ENCODE data around the gene FGF21.
"Not testable (repeated sequence)": the region's sequence is repeated elsewhere in the genome, so short reads cannot be mapped to it uniquely, and the experiment has no call there.

The FGF21 gene

DNA sequence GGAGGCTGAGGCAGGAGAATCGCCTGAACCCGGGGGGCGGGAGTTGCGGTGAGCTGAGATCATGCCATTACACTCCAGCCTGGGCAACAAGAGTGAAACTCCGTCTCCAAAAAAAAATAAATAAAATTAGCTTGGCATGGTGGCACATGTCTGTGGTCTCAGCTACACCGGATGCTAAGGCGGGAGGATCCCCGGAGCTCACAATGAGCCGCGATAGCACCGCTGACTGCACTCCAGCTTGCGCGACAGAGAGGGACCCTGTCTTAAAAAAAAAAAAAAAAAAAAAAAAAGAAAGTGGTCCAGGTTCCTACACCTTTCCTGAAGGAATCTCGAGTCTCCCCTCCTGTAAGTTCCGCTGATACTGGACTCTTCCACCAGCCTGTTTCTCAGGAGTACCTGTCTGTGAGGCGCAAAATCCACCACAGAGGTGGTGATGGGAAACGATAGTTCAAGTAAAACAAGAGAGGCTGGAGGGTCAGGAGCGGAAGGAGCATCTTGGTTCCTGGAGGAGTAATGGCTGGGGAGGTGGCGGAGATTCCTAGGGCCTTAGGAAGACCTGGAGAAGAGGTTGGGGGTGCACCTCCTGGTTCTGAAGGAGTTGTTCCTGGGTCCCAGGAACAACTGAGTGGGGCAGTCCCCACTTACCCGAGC is 3.4 kb upstream of the FGF21 start:
- DNase-seq (ENCODE audit: low read depth) = no peak

GRCh38 chr19:48752496-48753365 is 2.6 kb upstream of the FGF21 start, which contains the start of gene FUT1:
FUT1 (minus strand) TSS chr19:48752641; CDS start chr19:48751281, 1,360 bp downstream.
- DNase-seq (ENCODE audit: low read depth) = peak; percentile 11

DNA sequence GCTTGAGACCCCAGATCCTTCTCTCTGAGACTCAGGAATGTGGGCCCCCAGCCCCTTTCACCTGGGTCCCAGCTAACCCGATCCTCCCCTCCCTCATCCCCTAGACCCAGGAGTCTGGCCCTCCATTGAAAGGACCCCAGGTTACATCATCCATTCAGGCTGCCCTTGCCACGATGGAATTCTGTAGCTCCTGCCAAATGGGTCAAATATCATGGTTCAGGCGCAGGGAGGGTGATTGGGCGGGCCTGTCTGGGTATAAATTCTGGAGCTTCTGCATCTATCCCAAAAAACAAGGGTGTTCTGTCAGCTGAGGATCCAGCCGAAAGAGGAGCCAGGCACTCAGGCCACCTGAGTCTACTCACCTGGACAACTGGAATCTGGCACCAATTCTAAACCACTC is 463 bp downstream of the FGF21 start:
- no peak for DNase-seq (ENCODE audit: low read depth)

DNA sequence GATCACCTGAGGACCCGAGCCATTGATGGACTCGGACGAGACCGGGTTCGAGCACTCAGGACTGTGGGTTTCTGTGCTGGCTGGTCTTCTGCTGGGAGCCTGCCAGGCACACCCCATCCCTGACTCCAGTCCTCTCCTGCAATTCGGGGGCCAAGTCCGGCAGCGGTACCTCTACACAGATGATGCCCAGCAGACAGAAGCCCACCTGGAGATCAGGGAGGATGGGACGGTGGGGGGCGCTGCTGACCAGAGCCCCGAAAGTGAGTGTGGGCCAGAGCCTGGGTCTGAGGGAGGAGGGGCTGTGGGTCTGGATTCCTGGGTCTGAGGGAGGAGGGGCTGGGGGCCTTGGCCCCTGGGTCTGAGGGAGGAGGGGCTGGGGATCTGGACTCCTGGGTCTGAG is 888 bp downstream of the FGF21 start:
- no peak for DNase-seq (ENCODE audit: low read depth)

- no peak for DNase-seq (ENCODE audit: low read depth)
Observed at GRCh38 chr19:48756686-48757085, 1.4 kb downstream of the FGF21 start.

- no peak for DNase-seq (ENCODE audit: low read depth)
Observed at GRCh38 chr19:48757089-48757675, 1.9 kb downstream of the FGF21 start.

- DNase-seq (ENCODE audit: low read depth) = no peak
Observed at GRCh38 chr19:48757741-48758144, 2.4 kb downstream of the FGF21 start.

DNA sequence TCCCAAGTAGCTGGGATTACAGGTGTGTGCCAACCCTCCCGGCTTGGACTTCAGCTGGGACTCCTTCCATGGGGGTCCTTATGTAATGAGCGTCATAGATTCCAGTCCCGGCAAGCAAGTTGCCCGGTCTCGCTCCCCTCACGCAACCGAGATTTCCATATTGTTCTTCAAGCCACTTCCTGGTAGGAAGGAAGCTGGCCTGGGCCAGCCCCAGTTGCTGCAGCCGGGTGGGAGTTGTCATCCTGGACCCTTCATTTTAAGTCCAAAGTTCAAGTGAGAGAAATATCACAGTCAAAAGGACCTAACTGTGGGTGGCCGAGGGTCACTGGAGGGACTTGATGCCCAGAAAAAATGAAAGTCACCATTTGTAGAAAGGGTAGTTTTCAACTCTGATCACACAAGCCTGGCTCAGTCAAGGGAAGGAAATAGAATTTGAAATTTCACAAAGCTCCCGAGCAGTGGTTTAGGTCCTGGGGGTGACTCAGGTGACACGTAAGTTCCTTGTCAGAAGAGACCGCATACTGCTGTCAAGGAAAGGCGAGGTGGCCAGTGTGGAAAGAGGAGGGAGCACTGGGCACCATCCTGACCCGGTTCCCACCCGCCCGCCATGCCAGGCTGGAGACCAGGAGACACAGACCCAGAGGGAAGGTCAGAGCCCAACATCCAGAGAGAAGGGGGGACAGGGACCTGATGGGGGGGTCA is 5.3 kb downstream of the FGF21 start:
- DNase-seq (ENCODE audit: low read depth) = no peak

DNA sequence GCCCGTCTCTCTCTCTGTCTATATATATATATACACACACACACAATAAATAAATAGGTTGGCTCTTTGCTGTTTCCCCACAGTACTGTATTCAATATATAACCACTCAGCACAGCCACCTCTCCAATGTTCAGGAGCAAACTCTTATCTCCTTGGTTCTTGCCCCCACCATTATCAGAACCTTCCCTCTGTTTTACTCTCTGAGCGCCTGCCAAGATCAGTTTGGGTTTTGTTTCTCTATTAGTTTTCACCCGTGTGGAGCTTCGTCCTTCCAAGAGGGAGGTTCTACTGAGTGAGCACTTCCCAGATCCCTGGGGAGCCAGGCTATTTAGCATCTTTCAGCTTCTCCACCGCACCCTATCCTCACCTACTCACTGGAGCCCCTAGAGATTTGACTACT is 10.5 kb downstream of the FGF21 start:
- not testable (repeated sequence) for DNase-seq (ENCODE audit: low read depth)

DNA sequence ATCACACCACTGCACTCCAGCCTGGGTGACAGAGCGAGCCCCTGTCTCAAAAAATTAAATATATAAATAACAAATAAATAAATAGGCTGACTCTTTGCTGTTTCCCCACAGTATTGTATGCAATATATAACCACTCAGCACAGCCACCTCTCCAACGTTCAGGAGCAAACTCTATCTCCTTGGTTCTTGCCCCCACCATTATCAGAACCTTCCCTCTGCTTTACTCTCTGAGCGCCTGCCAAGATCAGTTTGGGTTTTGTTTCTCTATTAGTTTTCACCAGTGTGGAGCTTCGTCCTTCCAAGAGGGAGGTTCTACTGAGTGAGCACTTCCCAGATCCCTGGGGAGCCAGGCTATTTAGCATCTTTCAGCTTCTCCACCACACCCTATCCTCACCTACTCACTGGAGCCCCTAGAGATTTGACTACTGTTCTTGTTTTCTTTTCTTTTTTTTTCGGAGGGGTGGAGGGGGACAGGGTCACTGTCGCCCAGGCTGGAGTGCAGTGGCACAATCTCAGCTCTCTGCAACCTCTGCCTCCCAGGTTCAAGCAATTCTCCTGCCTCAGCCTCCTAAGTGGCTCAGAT is 12.9 kb downstream of the FGF21 start:
- DNase-seq (ENCODE audit: low read depth) = not testable (repeated sequence)

GRCh38 chr19:48768994-48769713 is 13.8 kb downstream of the FGF21 start:
- no peak for DNase-seq (ENCODE audit: low read depth)

DNA sequence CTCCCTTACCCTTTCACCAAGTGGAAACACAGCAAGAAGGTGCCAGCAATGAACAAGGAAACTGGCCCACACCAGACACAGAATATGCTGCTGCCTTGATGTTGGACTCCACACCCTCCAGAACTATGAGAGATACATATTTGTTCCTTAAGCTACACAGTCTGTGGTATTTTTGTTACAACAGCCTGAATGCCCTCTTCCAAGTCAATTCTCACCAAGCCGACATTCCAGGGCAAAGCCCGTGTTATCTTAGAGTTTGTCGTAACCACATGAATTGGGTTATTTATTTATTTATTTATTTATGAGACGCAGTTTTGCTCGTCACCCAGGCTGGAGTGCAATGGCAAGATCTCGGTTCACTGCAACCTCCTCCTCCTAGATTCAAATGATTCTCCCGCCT is 14.9 kb downstream of the FGF21 start:
- no peak for DNase-seq (ENCODE audit: low read depth)

- no peak for DNase-seq (ENCODE audit: low read depth)
Observed at GRCh38 chr19:48770734-48771472, 15.6 kb downstream of the FGF21 start.

GRCh38 chr19:48772503-48772953 is 17.2 kb downstream of the FGF21 start:
- no peak for DNase-seq (ENCODE audit: low read depth)

- DNase-seq (ENCODE audit: low read depth) = no peak
Observed at GRCh38 chr19:48777139-48777538, 21.8 kb downstream of the FGF21 start.

GRCh38 chr19:48777720-48778119 is 22.4 kb downstream of the FGF21 start:
- no peak for DNase-seq (ENCODE audit: low read depth)

DNA sequence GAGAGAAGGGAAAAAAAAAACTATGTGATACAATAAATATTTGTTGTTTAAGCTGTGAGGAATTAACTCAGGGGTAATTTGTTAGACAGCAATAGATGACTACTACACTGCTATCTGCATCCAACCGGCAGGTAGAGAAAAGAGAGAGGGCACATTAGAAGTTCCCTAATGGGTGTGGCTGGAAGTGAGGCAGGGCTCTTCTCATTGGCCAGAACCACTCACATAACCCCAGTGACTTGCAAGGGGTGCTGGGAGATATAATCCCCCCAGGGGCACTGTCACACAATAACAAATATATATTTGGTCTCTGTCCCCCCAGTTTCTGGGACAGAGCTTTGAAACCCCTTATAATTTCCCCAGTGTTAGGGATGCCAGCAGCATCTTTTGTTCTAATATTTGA is 24.3 kb downstream of the FGF21 start:
- no peak for DNase-seq (ENCODE audit: low read depth)

DNA sequence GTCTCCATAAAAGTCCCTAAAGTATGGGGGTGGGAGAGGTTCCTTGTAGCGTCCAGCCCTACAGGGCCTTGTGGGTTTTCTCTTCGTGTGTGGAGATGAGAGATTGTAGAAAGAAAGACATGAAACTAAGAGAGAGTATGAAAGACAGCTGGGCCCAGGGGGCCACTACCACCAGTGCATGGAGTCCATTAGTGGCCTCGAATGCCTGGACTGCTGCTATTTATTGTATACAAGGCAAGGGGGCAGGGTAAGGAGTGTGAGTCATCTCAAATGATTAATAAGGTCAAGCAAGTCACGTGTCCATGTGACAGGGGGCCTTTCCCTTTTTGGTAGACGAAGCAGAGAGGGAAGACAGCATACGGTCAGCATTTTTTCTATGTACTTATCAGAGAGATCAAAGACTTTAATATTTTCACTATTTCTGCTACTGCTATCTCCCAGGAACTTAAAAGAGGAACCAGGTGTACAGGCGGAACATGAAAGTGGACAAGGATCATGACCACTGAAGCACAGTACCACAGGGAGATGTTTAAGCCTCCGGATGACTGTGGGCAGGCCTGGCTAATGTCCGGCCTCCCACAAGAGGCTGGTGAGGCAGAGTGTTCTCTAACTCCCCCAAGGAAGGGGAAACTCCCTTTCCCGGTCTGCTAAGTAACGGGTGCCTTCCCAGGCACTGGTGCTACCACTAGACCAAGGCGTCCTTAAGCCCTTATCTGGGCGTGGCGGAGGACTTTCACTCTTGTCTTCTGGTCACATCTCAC is 25.5 kb downstream of the FGF21 start:
- DNase-seq (ENCODE audit: low read depth) = no peak

- no peak for DNase-seq (ENCODE audit: low read depth)
Observed at GRCh38 chr19:48784527-48784926, 29.2 kb downstream of the FGF21 start.

- not testable (repeated sequence) for DNase-seq (ENCODE audit: low read depth)
Observed at GRCh38 chr19:48786422-48786821, 31.1 kb downstream of the FGF21 start.

Measured in T-helper 22 cell (primary cell).